ENCODE data around the gene TTC31. TPM values are rescaled to one million over a fixed set of nuclear protein-coding genes. Genes with fewer than 3 reads are reported as not detected.

The TTC31 gene
- total and polyA plus RNA-seq, 4 donors: 9.9 to 26.4 (median 15.8) TPM

GRCh38 chr2:74522516-74522915 is 39.6 kb downstream of the TTC31 start:
- H3K36me3 ChIP-seq (ENCODE audit: control insufficient read depth in 4 of 4, insufficient read depth in 3 of 4, low read depth in 1 of 4, low read length in 3 of 4): peaks cover 8 to 18% (median 17%) of the 10 kb centered on the region in 4 donors
- no peak overlapping the region for H3K4me3 ChIP-seq (ENCODE audit: low read depth in 1 of 3, low read length in 3 of 3)
- DNase-seq (ENCODE audit: low spot score): no peak
- no peak overlapping the region for H3K27ac ChIP-seq (ENCODE audit: low read depth in 1 of 2, low read length in 2 of 2)
- TF ChIP-seq RXRA (IDR thresholded peaks at IDR 0.05) (no peak), EGR1 (IDR thresholded peaks at IDR 0.05; ENCODE audit: low read depth in 2 of 2) (no peak)
- no peaks in the 10 kb centered on the region for H3K4me1 ChIP-seq (ENCODE audit: control insufficient read depth in 4 of 4, insufficient read depth in 4 of 4, low read length in 3 of 4)
- 77% methylated on average over 3 of the region's 3 CpGs for WGBS
- H3K9ac ChIP-seq (ENCODE audit: low read depth in 1 of 2, low read length in 2 of 2): no peak overlapping the region
- H3K9me3 ChIP-seq (ENCODE audit: control insufficient read depth in 4 of 4, low read length in 3 of 4): no peaks in the 10 kb centered on the region
- peaks cover 0 to 6% (median 0%) of the 10 kb centered on the region in 4 donors for H3K27me3 ChIP-seq (ENCODE audit: control insufficient read depth in 4 of 4, insufficient read depth in 4 of 4, low read length in 3 of 4)

DNA sequence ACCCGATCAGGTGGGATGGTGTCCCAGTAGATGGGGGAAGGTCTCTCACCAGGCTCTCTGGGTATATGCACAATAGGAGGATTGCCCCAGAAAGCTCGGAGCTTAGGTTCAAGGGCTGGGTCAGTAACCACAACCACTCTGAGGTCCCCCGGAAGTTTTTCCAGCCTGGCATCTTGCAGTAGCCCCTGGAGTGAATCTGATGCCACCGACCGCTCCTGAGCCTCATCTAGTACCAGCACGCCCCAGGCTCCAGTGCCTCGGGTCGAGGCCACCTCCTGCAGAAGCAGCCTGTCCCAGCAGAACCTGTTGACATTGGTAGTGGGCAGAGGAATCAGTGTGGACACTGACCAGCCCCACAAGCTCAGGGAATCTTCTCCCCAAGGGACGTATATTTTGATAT is 41.1 kb downstream of the TTC31 start:
- no peaks in the 10 kb centered on the region for H3K9me3 ChIP-seq (ENCODE audit: control insufficient read depth in 4 of 4, low read length in 3 of 4)
- no peak for DNase-seq (ENCODE audit: low spot score)
- peaks cover 6 to 14% (median 11%) of the 10 kb centered on the region in 4 donors for H3K4me1 ChIP-seq (ENCODE audit: control insufficient read depth in 4 of 4, insufficient read depth in 4 of 4, low read length in 3 of 4)
- H3K36me3 ChIP-seq (ENCODE audit: control insufficient read depth in 4 of 4, insufficient read depth in 3 of 4, low read depth in 1 of 4, low read length in 3 of 4): peaks cover 9 to 20% (median 17%) of the 10 kb centered on the region in 4 donors
- no peak overlapping the region for H3K9ac ChIP-seq (ENCODE audit: low read depth in 1 of 2, low read length in 2 of 2)
- no peak for TF ChIP-seq GABPA (IDR thresholded peaks at IDR 0.05 in 1 of 2, conservative IDR thresholded peaks at IDR 0.05 in 1 of 2)
- no peak for TF ChIP-seq TAF1 (conservative IDR thresholded peaks at IDR 0.05)
- TF ChIP-seq FOXA2 (IDR thresholded peaks at IDR 0.05): no peak
- TF ChIP-seq FOXA1 (IDR thresholded peaks at IDR 0.05): no peak
- TF ChIP-seq, protein P1, sequence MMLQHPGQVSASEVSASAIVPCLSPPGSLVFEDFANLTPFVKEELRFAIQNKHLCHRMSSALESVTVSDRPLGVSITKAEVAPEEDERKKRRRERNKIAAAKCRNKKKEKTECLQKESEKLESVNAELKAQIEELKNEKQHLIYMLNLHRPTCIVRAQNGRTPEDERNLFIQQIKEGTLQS (IDR thresholded peaks at IDR 0.05): no peak
- TF ChIP-seq YY1 (IDR thresholded peaks at IDR 0.05): no peak
- no peak for TF ChIP-seq JUND (IDR thresholded peaks at IDR 0.05)
- TF ChIP-seq RXRA (IDR thresholded peaks at IDR 0.05): no peak
- no peak for TF ChIP-seq NR2F2 (IDR thresholded peaks at IDR 0.05)
- no peak for TF ChIP-seq HNF4A (conservative IDR thresholded peaks at IDR 0.05)
- H3K27ac ChIP-seq (ENCODE audit: low read depth in 1 of 2, low read length in 2 of 2): no peak overlapping the region
- H3K4me3 ChIP-seq (ENCODE audit: low read depth in 1 of 3, low read length in 3 of 3): no peak overlapping the region
- H3K27me3 ChIP-seq (ENCODE audit: control insufficient read depth in 4 of 4, insufficient read depth in 4 of 4, low read length in 3 of 4): peaks cover 0 to 3% (median 0%) of the 10 kb centered on the region in 4 donors
- 89% methylated on average over 9 of the region's 9 CpGs for WGBS

DNA sequence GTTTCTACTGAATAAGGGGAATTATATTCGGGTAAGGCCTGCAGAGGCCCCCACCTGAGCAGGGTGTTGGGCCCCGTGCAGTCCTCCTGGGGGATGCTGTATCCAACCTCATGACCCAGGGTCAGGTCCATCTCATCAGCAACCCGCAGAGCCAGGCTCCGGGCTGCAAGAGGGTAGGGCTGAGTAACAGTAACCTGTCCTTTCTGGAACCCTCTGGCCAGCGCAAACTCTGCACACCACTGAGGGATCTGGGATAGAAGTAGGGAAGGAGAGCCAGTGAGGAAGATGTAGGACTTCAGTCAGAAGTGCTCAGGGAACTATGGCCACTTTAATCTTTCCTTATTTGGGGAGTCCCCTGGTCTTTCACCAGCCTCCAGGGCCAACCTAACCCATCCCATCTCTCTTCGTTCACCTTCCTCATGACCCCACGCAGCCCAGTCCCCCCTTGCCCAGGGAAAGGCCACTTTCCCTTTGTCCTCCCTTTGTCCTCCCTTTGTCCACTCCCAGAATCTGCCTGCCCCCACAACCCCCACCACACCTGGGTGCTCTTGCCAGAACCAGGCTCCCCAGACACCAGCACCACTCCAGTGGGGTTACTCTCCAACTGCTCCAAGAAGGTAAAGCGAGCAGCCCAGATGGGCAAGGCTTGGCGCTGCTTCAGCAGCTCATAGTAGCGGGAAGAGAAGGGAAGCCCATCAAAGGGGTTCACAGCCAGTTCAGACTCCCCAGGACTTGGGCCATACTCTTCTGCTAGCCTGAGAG is 42.3 kb downstream of the TTC31 start:
- Histone ChIP-seq H3K9ac (ENCODE audit: low read depth in 1 of 2, low read length in 2 of 2) (no peak overlapping the region), H3K9me3 (ENCODE audit: control insufficient read depth in 4 of 4, low read length in 3 of 4) (no peaks in the 10 kb centered on the region), H3K4me1 (ENCODE audit: control insufficient read depth in 4 of 4, insufficient read depth in 4 of 4, low read length in 3 of 4) (peaks cover 6 to 16% (median 11%) of the 10 kb centered on the region in 4 donors), H3K4me3 (ENCODE audit: low read depth in 1 of 3, low read length in 3 of 3) (no peak overlapping the region), H3K27me3 (ENCODE audit: control insufficient read depth in 4 of 4, insufficient read depth in 4 of 4, low read length in 3 of 4) (peaks cover 0 to 1% (median 0%) of the 10 kb centered on the region in 4 donors), H3K36me3 (ENCODE audit: control insufficient read depth in 4 of 4, insufficient read depth in 3 of 4, low read depth in 1 of 4, low read length in 3 of 4) (peaks cover 9 to 20% (median 17%) of the 10 kb centered on the region in 4 donors), H3K27ac (ENCODE audit: low read depth in 1 of 2, low read length in 2 of 2) (no peak overlapping the region)
- WGBS: 95% methylated on average over 10 of the region's 10 CpGs
- DNase-seq (ENCODE audit: low spot score): no peak
- no peak for TF ChIP-seq JUND (IDR thresholded peaks at IDR 0.05)
- no peak for TF ChIP-seq SP1 (IDR thresholded peaks at IDR 0.05)
- TF ChIP-seq, protein P1 (IDR thresholded peaks at IDR 0.05): no peak
- no peak for TF ChIP-seq GABPA (IDR thresholded peaks at IDR 0.05 in 1 of 2, conservative IDR thresholded peaks at IDR 0.05 in 1 of 2)
- no peak for TF ChIP-seq CTCF (IDR thresholded peaks at IDR 0.05; ENCODE audit: low read depth, low read length, missing input control)
- no peak for TF ChIP-seq FOXA1 (IDR thresholded peaks at IDR 0.05)
- TF ChIP-seq, protein P2, sequence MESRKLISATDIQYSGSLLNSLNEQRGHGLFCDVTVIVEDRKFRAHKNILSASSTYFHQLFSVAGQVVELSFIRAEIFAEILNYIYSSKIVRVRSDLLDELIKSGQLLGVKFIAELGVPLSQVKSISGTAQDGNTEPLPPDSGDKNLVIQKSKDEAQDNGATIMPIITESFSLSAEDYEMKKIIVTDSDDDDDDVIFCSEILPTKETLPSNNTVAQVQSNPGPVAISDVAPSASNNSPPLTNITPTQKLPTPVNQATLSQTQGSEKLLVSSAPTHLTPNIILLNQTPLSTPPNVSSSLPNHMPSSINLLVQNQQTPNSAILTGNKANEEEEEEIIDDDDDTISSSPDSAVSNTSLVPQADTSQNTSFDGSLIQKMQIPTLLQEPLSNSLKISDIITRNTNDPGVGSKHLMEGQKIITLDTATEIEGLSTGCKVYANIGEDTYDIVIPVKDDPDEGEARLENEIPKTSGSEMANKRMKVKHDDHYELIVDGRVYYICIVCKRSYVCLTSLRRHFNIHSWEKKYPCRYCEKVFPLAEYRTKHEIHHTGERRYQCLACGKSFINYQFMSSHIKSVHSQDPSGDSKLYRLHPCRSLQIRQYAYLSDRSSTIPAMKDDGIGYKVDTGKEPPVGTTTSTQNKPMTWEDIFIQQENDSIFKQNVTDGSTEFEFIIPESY (IDR thresholded peaks at IDR 0.05): no peak
- no peak for TF ChIP-seq NR2F2 (IDR thresholded peaks at IDR 0.05)
- no peak for TF ChIP-seq YY1 (IDR thresholded peaks at IDR 0.05)
- TF ChIP-seq, protein P3, sequence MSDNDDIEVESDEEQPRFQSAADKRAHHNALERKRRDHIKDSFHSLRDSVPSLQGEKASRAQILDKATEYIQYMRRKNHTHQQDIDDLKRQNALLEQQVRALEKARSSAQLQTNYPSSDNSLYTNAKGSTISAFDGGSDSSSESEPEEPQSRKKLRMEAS (IDR thresholded peaks at IDR 0.05): no peak
